SK-N-SH (cell line): Measurements from ENCODE around the gene DOK6. TPM values are rescaled to one million over a fixed set of nuclear protein-coding genes. Genes with fewer than 3 reads are reported as not detected.

Experiments used
- CTCF ChIA-PET: fragments of 300-600, 350-600 bp; formaldehyde crosslinking; extraction: SDS; loops from one replicate; lab custom pipeline; 2021; lab: Yijun Ruan, JAX
- POLR2A ChIA-PET: fragments of 350-600 bp; sonication (Branson Sonifier 250); formaldehyde crosslinking; extraction: SDS; loops from one replicate; lab custom pipeline; 2020; ENCODE audit warnings: antibody characterized with exemption, inconsistent platforms; lab: Yijun Ruan, JAX
- DNase-seq: peaks from one replicate; pipeline ENCODE4 v3.0.0; 2012
- H2AFZ ChIP-seq: fragments of 200-600 bp; sonication (generic); 2 replicates; pipeline ENCODE4 v1.8.1; 2016; ENCODE audit warnings: antibody characterized with exemption, mild to moderate bottlenecking, low read depth
- H3F3A ChIP-seq: fragments of 200-600 bp; sonication (generic); replicated peaks from 2 replicates; pipeline ENCODE3; 2016; ENCODE audit warnings: antibody characterized with exemption, mild to moderate bottlenecking; ENCODE audit not compliant: insufficient read depth
- H3K27ac ChIP-seq, 2 experiments: fragments of 200-500 bp in 1 of 2; fragments of 200-600 bp in 1 of 2; sonication (Bioruptor generic) in 1 of 2; sonication (generic), shearing (Covaris generic) in 1 of 2; 2 replicates each; pipeline versions ENCODE4 v1.5.1 to v1.6.1; 2014 to 2016; ENCODE audit warnings: low read depth in 2 of 2, inconsistent platforms in 1 of 2, low read length in 1 of 2, mild to moderate bottlenecking in 1 of 2, mixed read lengths in 1 of 2
- H3K27me3 ChIP-seq: fragments of 200-600 bp; sonication (generic), shearing (Covaris generic); 2 replicates; pipeline ENCODE4 v1.6.1; 2016; ENCODE audit warnings: mixed run types; ENCODE audit not compliant: insufficient read depth
- H3K36me3 ChIP-seq, 2 experiments: fragments of 200-500 bp in 1 of 2; fragments of 200-600 bp in 1 of 2; sonication (Bioruptor generic) in 1 of 2; sonication (generic) in 1 of 2; replicated peaks in 1 of 2; 2 replicates each; pipeline versions ENCODE3 to v1.5.1; 2014 to 2016; ENCODE audit warnings: low read length in 1 of 2, mild to moderate bottlenecking in 1 of 2; ENCODE audit not compliant: insufficient read depth in 2 of 2, control insufficient read depth in 1 of 2
- H3K4me1 ChIP-seq, 2 experiments: fragments of 200-500 bp in 1 of 2; fragments of 200-600 bp in 1 of 2; sonication (Bioruptor generic) in 1 of 2; sonication (generic), shearing (Covaris generic) in 1 of 2; 2 replicates each; pipeline versions ENCODE4 v1.5.1 to v1.6.1; 2014 to 2016; ENCODE audit warnings: low read depth in 1 of 2, low read length in 1 of 2, mixed run types in 1 of 2; ENCODE audit not compliant: insufficient read depth in 2 of 2, control insufficient read depth in 1 of 2
- H3K4me2 ChIP-seq: fragments of 200-600 bp; sonication (generic), shearing (Covaris generic); 2 replicates; pipeline ENCODE4 v1.6.1; 2017; ENCODE audit warnings: mixed run types
- H3K4me3 ChIP-seq, 2 experiments: fragments of 200-500 bp in 1 of 2; fragments of 200-600 bp in 1 of 2; sonication (Bioruptor generic) in 1 of 2; sonication (generic), shearing (Covaris generic) in 1 of 2; 2 replicates each; pipeline versions ENCODE4 v1.5.1 to v1.8.1; 2014 to 2016; ENCODE audit warnings: low read depth in 2 of 2, inconsistent platforms in 1 of 2, low read length in 1 of 2, mild to moderate bottlenecking in 1 of 2, mixed read lengths in 1 of 2, moderate library complexity in 1 of 2
- H3K79me2 ChIP-seq: fragments of 200-600 bp; sonication (generic); 2 replicates; pipeline ENCODE4 v1.8.1; 2017; ENCODE audit warnings: mild to moderate bottlenecking; ENCODE audit not compliant: insufficient read depth
- H3K9ac ChIP-seq: fragments of 200-600 bp; sonication (generic); 2 replicates; pipeline ENCODE4 v1.6.1; 2017; ENCODE audit warnings: mixed run types
- H3K9me2 ChIP-seq: fragments of 200-600 bp; sonication (generic); 2 replicates; pipeline ENCODE4 v1.6.1; 2017; ENCODE audit warnings: mixed run types
- H3K9me3 ChIP-seq: fragments of 200-600 bp; sonication (generic); 2 replicates; pipeline ENCODE4 v1.6.1; 2017; ENCODE audit warnings: mixed run types, mild to moderate bottlenecking, moderate library complexity
- H4K20me1 ChIP-seq: fragments of 200-600 bp; sonication (generic); 2 replicates; pipeline ENCODE4 v1.6.1; 2017; ENCODE audit warnings: mild to moderate bottlenecking, mixed run types; ENCODE audit not compliant: insufficient read depth
- EP300 ChIP-seq, 2 experiments: IDR thresholded peaks; 2 replicates each; pipeline versions ENCODE4 v1.4.0 to v1.6.1; 2012; ENCODE audit warnings: borderline replicate concordance in 1 of 2, low read depth in 1 of 2, low read length in 1 of 2
- FOSL2 ChIP-seq: IDR thresholded peaks from 2 replicates; pipeline ENCODE4 v1.4.0; 2012; ENCODE audit warnings: low read depth, mild to moderate bottlenecking, moderate library complexity, borderline replicate concordance
- FOXM1 ChIP-seq: IDR thresholded peaks from 2 replicates; pipeline ENCODE4 v1.4.0; 2012; ENCODE audit warnings: low read depth, mild to moderate bottlenecking
- JUND ChIP-seq: IDR thresholded peaks from 2 replicates; pipeline ENCODE4 v1.4.0; 2012
- MEF2A ChIP-seq: IDR thresholded peaks from 2 replicates; pipeline ENCODE4 v1.4.0; 2012; ENCODE audit warnings: low read depth, borderline replicate concordance
- MXI1 ChIP-seq: IDR thresholded peaks from 2 replicates; pipeline ENCODE4 v1.6.1; 2012; ENCODE audit warnings: mild to moderate bottlenecking, low read depth, low read length, improper control_type of control experiment
- NFIC ChIP-seq: IDR thresholded peaks from 2 replicates; pipeline ENCODE4 v1.4.0; 2012; ENCODE audit warnings: borderline replicate concordance
- NRF1 ChIP-seq: IDR thresholded peaks from 2 replicates; pipeline ENCODE4 v1.6.1; 2012; ENCODE audit warnings: low read depth, mild to moderate bottlenecking, low read length
- PBX3 ChIP-seq: IDR thresholded peaks from 2 replicates; pipeline ENCODE4; 2012
- RAD21 ChIP-seq: IDR thresholded peaks from 2 replicates; pipeline ENCODE4 v1.6.1; 2012; ENCODE audit warnings: mild to moderate bottlenecking, low read length
- RXRA ChIP-seq: IDR thresholded peaks from 2 replicates; pipeline ENCODE4 v1.4.0; 2012; ENCODE audit warnings: low read depth, mild to moderate bottlenecking, borderline replicate concordance
- SIN3A ChIP-seq: IDR thresholded peaks from 2 replicates; pipeline ENCODE4 v1.6.1; 2012; ENCODE audit warnings: low read depth, mild to moderate bottlenecking, low read length, moderate library complexity, borderline replicate concordance
- USF1 ChIP-seq: IDR thresholded peaks from 2 replicates; pipeline ENCODE4 v1.4.0; 2012; ENCODE audit warnings: low read depth, borderline replicate concordance
- USF2 ChIP-seq: fragments of 150-350 bp; IDR thresholded peaks from 2 replicates; pipeline ENCODE4 v1.6.1; 2017; ENCODE audit warnings: antibody characterized with exemption, low read length, low read depth, borderline replicate concordance
- YY1 ChIP-seq: IDR thresholded peaks from 2 replicates; pipeline ENCODE4 v1.4.0; 2012; ENCODE audit warnings: low read depth, mild to moderate bottlenecking
- ZBTB33 ChIP-seq: IDR thresholded peaks from 2 replicates; pipeline ENCODE4 v1.4.0; 2012; ENCODE audit warnings: low read depth, borderline replicate concordance
- WGBS: methylation state at CpG from one replicate; pipeline ENCODE4 v1.1.6; 2017; ENCODE audit warnings: low lambda C conversion rate; 5-methylcytosine and 5-hydroxymethylcytosine counted together
- polyA plus RNA-seq, 3 experiments: library from polyadenylated mRNA; depleted of rRNA; stranded (reverse); fragments of >200 nt; gene quantifications; 2 replicates each; pipeline ENCODE4 v1.2.3, GENCODE V29; 2012

Gene DOK6
- polyA plus RNA-seq, 1 of the 3 experiments (the other 2 are of a cell fraction): 3.9 TPM

- WGBS: 86% methylated on average over 10 of the region's 10 CpGs
- no peaks in the 10 kb centered on the region; a peak in 1 of 4 replicates for H3K4me1 ChIP-seq
- H3K9ac ChIP-seq: no peak overlapping the region
- H3K27ac ChIP-seq: no peak overlapping the region
- H3K4me2 ChIP-seq: no peak overlapping the region
- H3K4me3 ChIP-seq: no peak overlapping the region
- H3K9me2 ChIP-seq: no peaks in the 10 kb centered on the region
- H2AFZ ChIP-seq: no peak overlapping the region
- no peaks in the 10 kb centered on the region for H4K20me1 ChIP-seq
- POLR2A ChIA-PET: no interaction called here
- no peaks in the 10 kb centered on the region for H3K27me3 ChIP-seq
- no peaks in the 10 kb centered on the region for H3K79me2 ChIP-seq
- H3K36me3 ChIP-seq: no peaks in the 10 kb centered on the region
- TF ChIP-seq JUND: no peak
- TF ChIP-seq PBX3: no peak
- no peak for TF ChIP-seq YY1
- no peak for TF ChIP-seq MXI1
- TF ChIP-seq RXRA: no peak
- TF ChIP-seq USF2: no peak
- H3F3A ChIP-seq: no peaks in the 10 kb centered on the region
- no peak for DNase-seq
- peaks cover 7% of the 10 kb centered on the region; the same call in 1 of the 2 replicates for H3K9me3 ChIP-seq
- CTCF ChIA-PET: interaction anchor here (1.0 kb wide), 1 partner anchor 519 kb away, joined by 3 read pairs; no protein-coding TSS in a partner anchor
These were observed 167.3 kb downstream of the DOK6 start for GRCh38 chr18:69567813-69568488.

GRCh38 chr18:69569133-69569532 lies 168.4 kb downstream of the DOK6 start:
- WGBS: 95% methylated on average over 2 of the region's 2 CpGs
- TF ChIP-seq NFIC: no peak
- no peak for TF ChIP-seq FOSL2
- TF ChIP-seq NRF1: no peak
- no peak for TF ChIP-seq MXI1
- TF ChIP-seq FOXM1: no peak
- TF ChIP-seq MEF2A: no peak
- TF ChIP-seq EP300 (IDR thresholded peaks at IDR 0.05; ENCODE audit: borderline replicate concordance in 1 of 2, low read depth in 1 of 2, low read length in 1 of 2): no peak
- TF ChIP-seq USF1: no peak
- no peak for TF ChIP-seq SIN3A
- no peak for TF ChIP-seq YY1
- TF ChIP-seq ZBTB33: no peak
- no peak for TF ChIP-seq RAD21
- CTCF ChIA-PET: no interaction called here

More at GRCh38 chr18:69569133-69569532, 168.4 kb downstream of the DOK6 start:
- no peaks in the 10 kb centered on the region for H3K36me3 ChIP-seq
- no peaks in the 10 kb centered on the region for H3F3A ChIP-seq
- H3K9me3 ChIP-seq: peaks cover 7% of the 10 kb centered on the region; the same call in 1 of the 2 replicates
- H3K4me1 ChIP-seq: no peaks in the 10 kb centered on the region; a peak in 1 of 4 replicates
- DNase-seq: no peak
- H3K27ac ChIP-seq: no peak overlapping the region
- no peaks in the 10 kb centered on the region for H3K79me2 ChIP-seq
- H2AFZ ChIP-seq: no peak overlapping the region
- H3K4me2 ChIP-seq: no peak overlapping the region
- POLR2A ChIA-PET: no interaction called here
- H3K9me2 ChIP-seq: no peaks in the 10 kb centered on the region
- no peak overlapping the region for H3K9ac ChIP-seq
- no peak overlapping the region for H3K4me3 ChIP-seq
- H3K27me3 ChIP-seq: no peaks in the 10 kb centered on the region
- H4K20me1 ChIP-seq: no peaks in the 10 kb centered on the region
